GM12872 (cell line): ENCODE data around the gene GET4.

Experiments used
- CTCF ChIP-seq: IDR thresholded peaks from 3 replicates; pipeline ENCODE4 v1.5.1; 2011; ENCODE audit warnings: low read depth, mild to moderate bottlenecking, low read length, moderate library complexity; ENCODE audit not compliant: insufficient read depth

GET4 gene

GRCh38 chr7:841943-842342 is 34.4 kb upstream of the GET4 start:
- no peak for TF ChIP-seq CTCF

GRCh38 chr7:842431-843031 is 33.8 kb upstream of the GET4 start:
- TF ChIP-seq CTCF = no peak

- no peak for TF ChIP-seq CTCF
Measured at GRCh38 chr7:843230-843629, 33.1 kb upstream of the GET4 start.

GRCh38 chr7:844043-844442 is 32.3 kb upstream of the GET4 start:
- no peak for TF ChIP-seq CTCF

- TF ChIP-seq CTCF = no peak
Measured at GRCh38 chr7:844514-844913, 31.8 kb upstream of the GET4 start.

- TF ChIP-seq CTCF = no peak
Measured at GRCh38 chr7:845091-845490, 31.3 kb upstream of the GET4 start.

GRCh38 chr7:845731-846130 is 30.6 kb upstream of the GET4 start:
- no peak for TF ChIP-seq CTCF

- TF ChIP-seq CTCF = no peak
Measured at GRCh38 chr7:849145-849544, 27.2 kb upstream of the GET4 start.
